ENCODE measurements around the gene CBX6. TPM values are rescaled to one million over a fixed set of nuclear protein-coding genes. Genes with fewer than 3 reads are reported as not detected.

CBX6 gene
- total RNA-seq, 1 donor from 2014 or later: 32.9 TPM

DNA sequence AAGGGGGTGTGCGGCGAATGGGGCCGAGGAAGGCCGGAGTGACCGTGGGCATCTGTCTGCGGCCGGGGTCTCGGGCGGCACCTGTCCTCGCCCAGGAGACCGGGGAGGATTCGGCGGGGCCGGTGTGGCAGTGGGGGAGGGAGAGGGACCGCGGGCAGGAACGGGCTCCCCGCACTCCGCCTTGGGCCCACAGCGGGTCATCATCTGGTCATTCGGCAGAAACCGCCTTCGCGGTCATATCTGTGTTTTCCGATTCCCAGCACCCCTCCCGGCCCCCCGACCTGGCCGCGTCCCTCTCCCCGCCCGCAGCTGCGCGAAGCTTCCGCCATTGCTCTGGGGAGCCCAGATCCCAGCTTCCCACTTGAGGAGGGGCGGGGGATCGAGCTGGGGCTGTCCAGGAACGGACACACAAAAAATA lies 824 bp upstream of the CBX6 start:
- Histone ChIP-seq H3K4me1 (peaks cover 54% of the 10 kb centered on the region), H3K36me3 (peaks cover 7% of the 10 kb centered on the region), H3K9me3 (replicated peaks) (peaks cover 3% of the 10 kb centered on the region), H3K27ac (replicated peaks) (peak overlapping the region; percentile 94), H3K4me3 (peak overlapping the region; percentile 74), H3K27me3 (ENCODE audit: low read depth) (no peaks in the 10 kb centered on the region)
- DNase-seq: peak; percentile 76
- intact Hi-C loops (cut with micrococcal nuclease): no loop called here
- TF ChIP-seq, protein P1, sequence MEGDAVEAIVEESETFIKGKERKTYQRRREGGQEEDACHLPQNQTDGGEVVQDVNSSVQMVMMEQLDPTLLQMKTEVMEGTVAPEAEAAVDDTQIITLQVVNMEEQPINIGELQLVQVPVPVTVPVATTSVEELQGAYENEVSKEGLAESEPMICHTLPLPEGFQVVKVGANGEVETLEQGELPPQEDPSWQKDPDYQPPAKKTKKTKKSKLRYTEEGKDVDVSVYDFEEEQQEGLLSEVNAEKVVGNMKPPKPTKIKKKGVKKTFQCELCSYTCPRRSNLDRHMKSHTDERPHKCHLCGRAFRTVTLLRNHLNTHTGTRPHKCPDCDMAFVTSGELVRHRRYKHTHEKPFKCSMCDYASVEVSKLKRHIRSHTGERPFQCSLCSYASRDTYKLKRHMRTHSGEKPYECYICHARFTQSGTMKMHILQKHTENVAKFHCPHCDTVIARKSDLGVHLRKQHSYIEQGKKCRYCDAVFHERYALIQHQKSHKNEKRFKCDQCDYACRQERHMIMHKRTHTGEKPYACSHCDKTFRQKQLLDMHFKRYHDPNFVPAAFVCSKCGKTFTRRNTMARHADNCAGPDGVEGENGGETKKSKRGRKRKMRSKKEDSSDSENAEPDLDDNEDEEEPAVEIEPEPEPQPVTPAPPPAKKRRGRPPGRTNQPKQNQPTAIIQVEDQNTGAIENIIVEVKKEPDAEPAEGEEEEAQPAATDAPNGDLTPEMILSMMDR (IDR thresholded peaks at IDR 0.05; ENCODE audit: borderline replicate concordance): no peak

DNA sequence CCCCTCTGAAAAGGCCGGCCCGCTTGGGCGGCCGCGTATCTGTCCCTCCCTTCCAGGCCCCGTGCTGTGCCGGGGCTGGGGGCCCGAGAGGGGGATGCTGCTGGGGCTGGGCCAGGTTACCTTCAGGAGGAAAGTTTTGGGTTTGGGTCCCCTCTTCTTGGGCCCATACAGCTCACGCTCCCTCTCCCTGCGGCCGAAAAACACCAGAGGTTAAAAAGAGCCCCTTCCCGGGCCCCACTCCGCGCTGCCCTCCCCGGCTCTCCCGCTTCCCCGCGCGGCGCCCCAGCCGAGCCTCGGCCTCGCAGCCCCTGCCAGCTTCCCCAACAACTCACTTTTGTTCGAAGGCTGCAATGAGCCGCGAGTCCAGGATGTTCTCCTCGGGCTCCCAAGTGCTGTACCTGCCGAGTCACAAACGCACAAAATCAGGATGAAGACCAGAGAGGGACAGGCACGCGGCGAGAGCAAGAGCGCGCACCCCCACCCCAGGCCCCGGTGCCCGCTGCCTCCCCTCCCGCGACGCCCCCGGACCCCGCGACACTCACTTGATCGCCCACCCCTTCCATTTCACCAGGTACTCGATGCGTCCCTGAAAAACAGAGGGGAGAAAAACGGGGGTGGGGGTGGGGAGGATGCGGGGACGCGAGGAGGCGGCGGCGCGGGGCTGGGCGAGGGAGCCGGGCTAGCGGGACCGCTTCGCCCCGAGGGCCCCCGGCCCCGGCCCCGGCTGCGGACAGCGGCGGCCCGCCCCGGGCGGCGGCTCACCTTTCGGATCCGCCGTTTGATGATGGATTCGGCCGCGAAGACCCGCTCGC lies 450 bp downstream of the CBX6 start:
- no peaks in the 10 kb centered on the region for H3K9me3 ChIP-seq (replicated peaks)
- intact Hi-C loops (cut with micrococcal nuclease): no loop called here
- TF ChIP-seq, protein P1 (IDR thresholded peaks at IDR 0.05; ENCODE audit: borderline replicate concordance): no peak
- peak overlapping the region; percentile 94 for H3K27ac ChIP-seq (replicated peaks)
- no peak for DNase-seq
- peak overlapping the region; percentile 74 for H3K4me3 ChIP-seq
- H3K27me3 ChIP-seq (ENCODE audit: low read depth): no peaks in the 10 kb centered on the region
- H3K4me1 ChIP-seq: peaks cover 67% of the 10 kb centered on the region
- peaks cover 17% of the 10 kb centered on the region for H3K36me3 ChIP-seq

DNA sequence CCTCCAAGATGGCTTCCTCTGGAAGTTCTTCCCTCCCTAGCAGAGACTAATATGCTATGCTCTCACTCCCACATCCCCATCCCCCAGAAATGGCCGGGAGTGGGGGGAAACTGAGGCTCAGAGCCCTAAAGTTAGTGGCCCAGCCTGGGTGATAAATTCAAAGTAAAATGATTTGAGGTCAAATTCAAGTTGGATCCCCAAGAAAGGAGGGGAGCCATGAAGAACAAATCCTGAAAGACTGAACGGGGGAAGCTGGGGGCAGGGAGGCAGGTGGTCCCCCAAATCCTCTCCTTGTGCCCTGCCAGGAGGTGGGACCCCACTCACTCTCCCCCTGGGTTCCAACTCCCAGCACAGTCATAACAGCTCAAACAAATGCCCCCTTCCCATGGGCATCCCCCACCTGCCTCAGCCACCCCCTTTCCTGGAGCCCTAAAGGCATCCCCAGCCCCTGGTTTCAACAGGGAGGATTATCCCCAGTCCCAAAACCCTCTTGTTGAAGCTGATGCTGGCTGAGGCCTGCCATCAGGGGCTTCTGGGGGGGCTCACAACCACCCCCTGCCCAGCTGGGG lies 1.1 kb downstream of the CBX6 start:
- peaks cover 73% of the 10 kb centered on the region for H3K4me1 ChIP-seq
- intact Hi-C loops (cut with micrococcal nuclease): no loop called here
- DNase-seq: no peak

DNA sequence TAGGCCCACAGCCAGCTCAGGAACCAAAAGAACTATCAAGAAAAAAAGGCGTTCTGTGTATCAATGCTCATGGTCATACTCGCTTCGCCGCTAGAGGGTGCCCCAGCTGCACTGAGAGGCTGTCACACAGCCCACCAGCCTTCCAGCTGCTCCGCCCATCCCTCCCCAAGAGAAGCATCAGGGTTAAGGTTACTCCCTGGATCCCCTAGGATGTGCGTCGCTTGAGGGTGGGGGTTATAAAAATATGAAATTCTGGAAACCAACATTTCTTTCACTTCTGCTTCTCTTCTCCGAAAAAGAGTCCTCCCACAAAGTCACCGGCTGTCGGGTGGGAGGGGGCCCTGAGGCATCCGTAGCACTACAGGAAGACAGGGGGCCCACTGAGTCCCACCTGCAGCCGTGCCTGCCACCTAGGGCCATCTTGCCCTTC lies 1.7 kb downstream of the CBX6 start:
- Histone ChIP-seq H3K4me1 (peaks cover 79% of the 10 kb centered on the region), H3K4me3 (peak overlapping the region; percentile 74), H3K27ac (replicated peaks) (peak overlapping the region; percentile 94), H3K9me3 (replicated peaks) (no peaks in the 10 kb centered on the region), H3K27me3 (ENCODE audit: low read depth) (no peaks in the 10 kb centered on the region), H3K36me3 (peaks cover 27% of the 10 kb centered on the region)
- intact Hi-C loops (cut with micrococcal nuclease): no loop called here
- TF ChIP-seq, protein P1 (IDR thresholded peaks at IDR 0.05; ENCODE audit: borderline replicate concordance): peak; percentile 96
- peak; percentile 89 for DNase-seq

More for the DNA sequence above, 1.1 kb downstream of the CBX6 start:
- Histone ChIP-seq H3K4me3 (peak overlapping the region; percentile 74), H3K27me3 (ENCODE audit: low read depth) (no peaks in the 10 kb centered on the region), H3K27ac (replicated peaks) (peak overlapping the region; percentile 94), H3K36me3 (peaks cover 23% of the 10 kb centered on the region), H3K9me3 (replicated peaks) (no peaks in the 10 kb centered on the region)
- TF ChIP-seq, protein P1 (IDR thresholded peaks at IDR 0.05; ENCODE audit: borderline replicate concordance): no peak

DNA sequence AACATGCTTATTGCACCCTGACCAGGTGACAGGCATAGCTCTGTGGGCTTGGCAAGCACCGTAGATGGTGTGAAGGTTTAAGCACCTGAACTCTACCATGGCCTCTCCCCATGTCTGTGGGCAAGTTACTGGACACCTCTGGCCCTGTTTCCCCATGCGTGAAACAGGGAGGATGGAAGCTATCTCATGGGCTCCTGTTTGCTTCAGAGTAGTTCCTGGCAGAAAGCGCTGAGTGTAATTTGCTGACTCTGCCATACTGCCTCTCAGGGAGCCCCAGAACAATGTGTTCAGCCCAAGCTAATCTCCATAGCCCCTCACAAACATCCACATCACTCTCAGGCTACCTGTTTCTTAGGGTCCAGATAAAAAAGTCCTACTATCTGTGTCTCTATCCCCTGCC lies 2.4 kb downstream of the CBX6 start:
- TF ChIP-seq, protein P1 (IDR thresholded peaks at IDR 0.05; ENCODE audit: borderline replicate concordance): no peak
- Histone ChIP-seq H3K36me3 (peaks cover 27% of the 10 kb centered on the region), H3K4me3 (no peak overlapping the region), H3K27ac (replicated peaks) (peak overlapping the region; percentile 94), H3K27me3 (ENCODE audit: low read depth) (no peaks in the 10 kb centered on the region), H3K4me1 (peaks cover 85% of the 10 kb centered on the region), H3K9me3 (replicated peaks) (no peaks in the 10 kb centered on the region)
- intact Hi-C loops (cut with micrococcal nuclease): no loop called here
- no peak for DNase-seq
